HepG2 (cell line): ENCODE results near the gene RTRAF.

Experiments
- EZH2 ChIP-seq: conservative IDR thresholded peaks from 2 replicates; pipeline ENCODE4 v1.6.1; 2012; ENCODE audit warnings: mild to moderate bottlenecking, low read depth, low read length, moderate library complexity
- FOXP1 ChIP-seq, 2 experiments: fragments of 450-650 bp in 1 of 2; IDR thresholded peaks; 2 replicates each; pipeline ENCODE4 v1.6.1; 2017 to 2018; ENCODE audit warnings: antibody characterized with exemption in 1 of 2
- JUN ChIP-seq: sonication (generic); formaldehyde crosslinking; IDR thresholded peaks from 2 replicates; pipeline ENCODE4 v1.4.0; 2020; ENCODE audit warnings: mild to moderate bottlenecking, missing genetic modification reagents
- KLF6 ChIP-seq: IDR thresholded peaks from 2 replicates; pipeline ENCODE4 v1.8.0; 2016; ENCODE audit warnings: missing biosample characterization, missing genetic modification reagents
- MYC ChIP-seq: sonication (generic); formaldehyde crosslinking; IDR thresholded peaks from 2 replicates; pipeline ENCODE4 v1.9.0; 2021; ENCODE audit warnings: missing genetic modification reagents, borderline replicate concordance
- PHF21A ChIP-seq: sonication (generic); formaldehyde crosslinking; IDR thresholded peaks from 2 replicates; pipeline ENCODE4 v1.5.0; 2020; ENCODE audit warnings: mild to moderate bottlenecking, missing genetic modification reagents
- SP1 ChIP-seq, 2 experiments: fragments of 450-650 bp in 1 of 2; sonication (generic) in 1 of 2; formaldehyde crosslinking in 1 of 2; IDR thresholded peaks; 2 replicates each; pipeline versions ENCODE4 v1.4.0 to v1.6.1; 2016 to 2020; ENCODE audit warnings: missing genetic modification reagents in 1 of 2
- TAF15 ChIP-seq: fragments of 200-400 bp; formaldehyde crosslinking; IDR thresholded peaks from one replicate; pipeline ENCODE4 v1.6.1; 2018; ENCODE audit warnings: mild to moderate bottlenecking, low read depth, low read length; ENCODE audit not compliant: poor library complexity, severe bottlenecking
- ZBTB37 ChIP-seq: sonication (generic); formaldehyde crosslinking; IDR thresholded peaks from 2 replicates; pipeline ENCODE4 v1.4.0; 2020; ENCODE audit warnings: mild to moderate bottlenecking, missing genetic modification reagents
- ZNF121 ChIP-seq: sonication (generic); formaldehyde crosslinking; IDR thresholded peaks from 2 replicates; pipeline ENCODE4 v1.5.0; 2020; ENCODE audit warnings: mild to moderate bottlenecking, missing genetic modification reagents
- ZNF280B ChIP-seq: sonication (generic); formaldehyde crosslinking; IDR thresholded peaks from 2 replicates; pipeline ENCODE4 v1.5.0; 2020; ENCODE audit warnings: missing genetic modification reagents, mild to moderate bottlenecking, borderline replicate concordance

GRCh38 chr14:52020866-52021717 is 31.7 kb downstream of the RTRAF start:
- TF ChIP-seq ZBTB37 (no peak), TAF15 (no peak), FOXP1 (IDR thresholded peaks at IDR 0.05) (no peak), FOXP1 (CRISPR knock-in tag; IDR thresholded peaks at IDR 0.05) (no peak), PHF21A (CRISPR knock-in tag) (no peak), ZNF280B (CRISPR knock-in tag) (no peak), ZNF121 (CRISPR knock-in tag) (no peak), SP1 (IDR thresholded peaks at IDR 0.05) (no peak), SP1 (CRISPR knock-in tag; IDR thresholded peaks at IDR 0.05) (no peak), KLF6 (no peak), JUN (no peak), MYC (no peak), EZH2 (no peak)
